Measurements from ENCODE around the gene LMCD1.

LMCD1 gene

DNA sequence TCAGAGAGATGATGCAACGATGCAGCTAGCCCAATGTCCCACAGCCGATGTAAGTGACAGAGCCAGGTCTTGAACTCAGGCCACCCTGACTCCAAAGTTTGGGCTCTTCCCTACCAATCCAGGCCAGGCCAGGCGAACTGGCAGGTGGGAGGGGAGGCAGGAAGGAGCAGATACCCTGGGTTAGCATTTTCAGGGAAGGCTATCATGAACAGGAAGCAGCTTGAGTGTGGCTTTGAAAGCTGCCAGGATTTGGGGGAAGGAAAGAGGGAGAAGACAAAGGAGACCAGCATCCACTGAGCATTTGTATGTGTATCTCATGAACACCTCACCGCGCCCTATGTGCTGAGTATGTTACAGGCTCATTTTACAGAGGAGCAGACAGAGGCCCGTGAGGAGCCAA lies 38.8 kb downstream of the LMCD1 start:
- no peak for DNase-seq

DNA sequence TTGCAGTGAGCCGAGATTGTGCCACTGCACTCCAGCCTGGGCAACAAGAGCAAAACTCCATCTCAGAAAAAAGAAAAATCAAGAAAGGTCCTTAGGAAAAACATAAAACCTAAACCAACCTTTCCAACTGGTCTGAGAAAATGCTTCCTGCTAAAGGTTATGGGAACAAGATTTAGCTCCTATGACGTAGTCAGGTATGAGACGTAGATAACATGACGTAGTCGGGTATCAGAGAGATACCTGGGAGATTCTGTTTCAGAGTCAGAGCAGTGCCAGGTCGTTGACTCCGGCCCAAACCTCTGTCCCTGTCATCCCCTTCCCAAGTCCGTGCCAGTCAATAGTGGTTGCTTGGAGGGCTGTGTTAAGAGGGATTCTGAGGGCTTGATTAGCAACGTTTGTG lies 39.9 kb downstream of the LMCD1 start:
- DNase-seq: no peak

DNA sequence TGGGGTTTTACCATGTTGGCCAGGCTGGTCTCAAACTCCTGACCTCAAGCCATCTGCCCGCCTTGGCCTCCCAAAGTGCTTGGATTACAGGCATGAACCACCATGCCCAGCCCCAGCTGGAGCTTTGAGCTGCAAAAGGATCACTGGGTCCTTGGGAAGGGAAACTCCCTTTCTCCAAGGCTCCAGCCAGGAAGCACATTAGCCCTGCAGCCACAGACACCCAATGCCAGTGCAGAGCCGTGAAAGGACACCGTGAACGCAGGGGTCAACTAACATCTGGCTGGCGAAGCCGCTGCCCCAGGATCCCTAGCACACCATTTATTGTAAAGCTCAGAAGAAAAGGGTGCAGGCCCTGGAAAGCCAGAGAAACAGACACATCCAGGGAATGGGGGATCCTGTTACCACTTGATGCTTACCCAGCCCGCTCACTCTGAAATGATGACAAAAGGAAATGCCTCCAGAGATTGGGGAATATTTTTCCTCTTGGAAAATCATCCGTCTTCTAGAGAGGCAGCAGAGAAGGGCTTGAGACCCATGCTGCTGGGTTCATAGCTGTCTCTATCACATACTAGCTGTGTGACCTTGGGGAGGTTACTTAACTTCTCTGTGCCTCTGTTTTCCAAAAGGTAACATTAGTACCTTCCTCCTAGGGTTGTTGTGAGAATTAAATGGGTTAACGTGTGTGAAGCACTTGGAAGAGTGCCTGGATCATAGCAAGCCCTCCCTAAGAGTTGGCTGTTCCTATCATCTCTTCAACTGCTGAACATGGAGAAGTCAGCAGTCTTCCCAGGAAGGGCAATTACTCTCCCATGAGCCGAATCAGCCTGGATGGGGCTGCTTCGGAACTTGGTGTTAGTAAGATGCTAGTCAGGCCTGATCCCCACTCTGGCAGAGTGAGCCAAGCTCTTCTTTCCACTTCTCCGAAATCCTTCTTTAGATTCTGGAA lies 40.8 kb downstream of the LMCD1 start:
- DNase-seq: no peak

DNA sequence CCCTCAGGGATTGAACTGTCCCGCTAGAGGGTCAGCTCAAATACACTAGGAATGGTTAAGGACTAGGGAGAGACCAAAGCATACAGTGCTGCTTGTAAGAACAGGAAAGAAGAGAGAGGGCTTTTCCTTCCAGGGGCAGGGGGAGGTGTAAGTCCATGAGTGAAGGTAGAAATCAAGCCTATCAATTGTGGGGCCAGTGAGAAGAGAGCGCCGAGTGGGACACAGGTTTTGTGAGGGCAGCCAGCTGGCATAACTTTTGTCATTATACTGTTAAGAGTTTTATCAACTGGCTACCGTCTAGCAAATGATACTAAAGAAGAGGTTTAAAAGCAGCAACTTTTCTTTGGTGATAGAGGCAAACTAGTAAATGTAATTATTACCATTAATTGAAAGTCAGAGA lies 45.0 kb downstream of the LMCD1 start:
- no peak for DNase-seq

DNA sequence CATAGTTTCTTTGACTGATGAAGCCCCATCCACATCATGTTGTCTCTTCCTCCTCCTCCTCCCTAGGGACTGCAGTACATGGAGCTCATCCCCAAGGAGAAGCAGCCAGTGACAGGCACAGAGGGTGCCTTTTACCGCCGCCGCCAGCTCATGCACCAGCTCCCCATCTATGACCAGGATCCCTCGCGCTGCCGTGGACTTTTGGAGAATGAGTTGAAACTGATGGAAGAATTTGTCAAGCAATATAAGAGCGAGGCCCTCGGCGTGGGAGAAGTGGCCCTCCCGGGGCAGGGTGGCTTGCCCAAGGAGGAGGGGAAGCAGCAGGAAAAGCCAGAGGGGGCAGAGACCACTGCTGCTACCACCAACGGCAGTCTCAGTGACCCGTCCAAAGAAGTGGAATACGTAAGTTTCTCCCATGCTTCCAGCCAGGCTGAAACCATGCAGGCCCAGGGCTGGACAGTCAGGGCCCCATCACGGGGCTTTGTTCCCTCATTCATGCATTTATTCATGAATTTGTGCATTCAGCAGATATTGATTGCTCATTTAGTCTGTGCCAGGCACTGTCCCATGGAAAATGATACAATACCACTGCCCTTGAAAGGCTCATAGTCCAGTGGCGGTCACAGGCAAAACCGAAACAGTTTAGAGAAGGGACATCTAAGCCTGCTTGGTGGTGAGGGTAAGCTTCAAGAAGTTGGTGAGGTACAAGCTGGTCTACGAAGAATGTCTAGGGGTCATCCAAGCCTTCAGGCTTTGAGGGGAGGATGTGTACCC lies 47.1 kb downstream of the LMCD1 start:
- no peak for DNase-seq

DNA sequence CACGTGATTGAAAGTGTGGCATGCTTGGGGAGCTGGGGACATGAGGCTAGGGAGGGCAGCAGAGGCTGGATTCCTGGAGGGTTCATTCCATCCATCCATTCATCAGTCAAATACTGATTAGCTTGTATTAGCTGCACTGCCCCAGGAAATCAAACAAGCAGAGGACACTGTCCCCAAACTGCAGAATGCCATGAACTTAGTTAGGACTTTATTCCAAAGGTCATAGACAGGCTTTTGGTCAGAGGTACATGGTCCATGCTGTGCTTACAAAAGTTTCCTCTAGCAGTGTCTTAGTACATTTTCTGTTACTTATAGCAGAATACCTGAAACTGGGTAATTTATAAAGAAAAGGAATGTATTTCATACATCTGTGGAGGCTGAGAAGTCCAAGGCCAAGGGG lies 47.7 kb downstream of the LMCD1 start:
- no peak for DNase-seq

DNA sequence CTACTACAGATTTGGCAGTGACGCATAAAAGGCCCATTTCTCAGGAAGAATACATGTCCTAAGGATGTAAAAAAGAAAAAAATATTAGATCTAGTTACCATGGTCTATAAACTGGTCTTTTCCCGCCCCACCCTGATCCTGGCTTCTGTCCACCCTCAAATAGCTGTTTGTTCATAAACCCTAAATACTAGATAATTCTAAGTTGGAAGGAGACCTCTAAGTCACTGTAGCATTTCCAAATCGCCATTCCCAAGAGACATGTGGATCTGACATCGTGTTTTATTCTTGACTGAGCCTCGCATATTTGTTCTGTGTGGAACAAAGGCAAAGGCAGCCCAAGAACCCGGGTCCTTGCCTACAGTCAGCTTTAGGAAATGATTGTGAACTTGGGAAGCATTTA lies 49.0 kb downstream of the LMCD1 start:
- DNase-seq: no peak

DNA sequence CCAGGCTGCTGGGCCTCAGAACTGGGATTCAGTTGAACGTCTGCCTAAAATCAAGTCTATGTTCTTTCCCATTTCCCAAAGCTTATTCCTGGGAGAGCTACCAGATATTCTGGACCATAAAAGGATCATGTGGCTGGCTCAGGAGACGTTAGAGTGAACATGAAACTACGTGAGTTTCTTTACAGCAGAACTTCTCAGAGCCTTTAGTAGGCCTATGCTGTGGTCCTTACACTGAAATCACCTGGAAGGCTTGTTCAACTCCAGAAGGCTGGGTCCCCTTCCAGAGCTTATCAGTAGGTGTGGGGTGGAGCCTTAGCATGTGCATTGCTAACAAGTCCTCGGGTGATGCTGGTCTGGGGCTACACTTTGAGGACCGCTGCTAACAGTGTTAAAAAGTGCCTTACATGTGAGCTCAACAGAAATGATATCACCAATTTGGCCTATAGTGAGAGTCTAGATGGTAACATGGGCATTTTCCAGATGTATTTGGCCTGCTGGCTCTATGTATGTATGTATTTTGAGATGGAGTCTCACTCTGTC lies 50.7 kb downstream of the LMCD1 start:
- no peak for DNase-seq

DNA sequence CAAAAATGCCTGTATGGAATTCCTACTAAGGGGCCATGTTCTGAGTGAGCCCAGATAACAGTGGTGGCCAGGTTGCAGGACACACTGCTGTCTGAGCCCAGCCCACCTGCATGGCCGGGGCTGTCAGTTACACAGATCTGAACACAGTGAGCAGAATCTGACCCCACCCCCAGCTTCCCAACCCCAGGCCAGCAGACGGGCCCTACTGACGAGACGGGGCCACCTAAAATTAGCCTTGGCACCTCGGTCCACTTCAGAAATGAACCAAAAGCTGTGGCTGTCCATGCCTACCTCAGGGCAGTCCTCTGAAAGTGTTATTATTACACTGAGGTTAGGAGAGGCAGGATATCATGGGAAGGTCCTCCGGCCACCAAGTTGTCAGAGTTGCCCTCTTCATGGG lies 51.8 kb downstream of the LMCD1 start:
- DNase-seq: no peak

DNA sequence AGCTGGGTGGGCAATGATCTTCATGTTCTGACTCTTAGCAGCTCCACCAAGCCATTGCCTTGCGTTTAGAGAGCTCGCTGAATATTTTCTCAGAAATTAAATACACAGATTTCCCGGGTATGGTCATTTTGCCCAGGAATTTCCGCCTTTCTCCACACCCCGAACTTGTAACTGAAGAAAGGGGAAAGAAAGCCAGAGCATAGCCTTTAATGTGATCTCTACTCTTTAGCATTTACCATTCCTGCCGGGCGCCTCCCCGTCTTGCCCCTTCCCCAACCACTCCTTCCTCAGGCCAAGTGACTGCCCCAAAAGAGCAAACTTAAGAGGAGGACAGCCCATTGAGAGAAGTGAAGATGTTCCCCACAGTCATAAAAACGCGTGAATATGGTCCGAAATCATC lies 53.1 kb downstream of the LMCD1 start:
- no peak for DNase-seq

DNA sequence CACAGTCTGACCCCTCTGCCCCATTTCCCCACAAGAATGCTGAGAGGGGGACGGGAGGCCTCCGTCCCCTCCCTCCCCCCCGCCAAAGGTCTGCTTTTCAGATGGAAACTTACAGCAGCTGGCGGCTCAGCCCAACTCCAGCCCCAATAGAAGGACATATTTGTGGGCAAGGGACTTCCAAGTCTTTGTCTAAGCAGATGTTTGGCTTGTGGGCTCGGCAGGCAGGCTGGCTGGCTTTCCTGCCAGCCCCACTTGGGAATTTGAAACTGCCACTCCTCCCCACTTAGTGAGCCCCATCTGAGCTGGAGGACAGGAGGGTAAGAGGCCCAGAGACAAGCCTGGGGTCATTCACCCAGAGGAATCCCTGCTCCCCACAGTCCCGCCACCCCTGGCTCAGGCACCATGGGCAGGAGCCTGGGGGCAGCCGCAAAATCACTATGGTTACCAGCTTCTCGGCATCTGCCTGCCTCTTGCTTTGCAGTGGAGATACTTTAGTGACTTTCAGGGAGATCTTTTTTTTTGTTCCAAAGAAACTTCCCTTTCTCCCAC lies 53.6 kb downstream of the LMCD1 start:
- no peak for DNase-seq

DNA sequence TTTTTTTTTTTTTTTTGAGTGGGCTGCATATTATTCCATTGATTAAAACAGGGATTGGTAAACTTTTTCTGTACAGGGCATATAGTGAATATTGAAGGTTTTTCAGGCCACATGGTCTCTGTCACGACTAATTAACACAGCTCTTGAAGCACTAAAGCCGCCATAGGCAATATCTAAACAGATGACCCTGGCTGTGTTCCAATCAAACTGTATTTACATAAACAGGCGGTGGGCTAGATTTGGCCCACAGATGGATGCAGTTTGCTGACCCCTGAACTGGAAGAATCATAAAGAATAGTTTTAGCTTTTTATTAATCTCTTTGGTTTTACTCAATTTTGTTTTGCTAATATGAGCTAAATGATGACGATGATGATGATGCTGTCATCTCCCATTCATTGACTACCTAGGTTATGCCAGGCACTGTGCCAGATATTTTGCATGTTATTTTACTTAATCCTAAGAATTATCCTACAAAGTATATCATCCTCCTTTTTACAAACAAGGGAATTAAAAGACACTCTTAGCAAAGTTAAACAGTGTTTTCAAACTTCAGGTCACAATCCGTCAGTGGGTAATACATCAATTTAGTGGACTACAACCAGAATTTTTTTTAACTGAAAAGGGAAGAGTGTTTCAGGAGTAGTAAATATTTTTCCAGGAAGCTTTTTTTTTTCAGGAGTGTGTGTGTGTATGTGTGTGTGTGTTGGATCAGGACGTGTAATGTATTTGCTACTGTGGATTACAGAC lies 54.3 kb downstream of the LMCD1 start:
- DNase-seq: no peak

DNA sequence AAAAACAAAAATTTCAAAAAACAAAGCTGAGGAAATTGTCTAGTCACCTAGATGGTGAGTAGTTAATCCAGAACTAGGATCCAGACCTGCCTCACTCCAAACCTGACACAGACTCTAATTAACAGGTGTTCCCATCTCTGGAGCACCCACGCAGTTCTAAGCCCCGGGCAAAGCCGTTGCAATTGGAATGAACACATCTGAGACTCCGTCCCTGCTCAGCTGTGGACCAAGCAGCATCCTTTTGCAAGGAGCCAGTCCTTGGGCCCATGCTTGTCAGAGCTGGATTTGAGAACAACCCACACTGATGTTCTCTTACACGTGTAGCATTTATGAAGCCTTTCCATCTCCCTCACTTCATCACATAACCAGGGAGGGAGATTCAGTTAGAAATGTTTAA lies 54.8 kb downstream of the LMCD1 start:
- no peak for DNase-seq

DNA sequence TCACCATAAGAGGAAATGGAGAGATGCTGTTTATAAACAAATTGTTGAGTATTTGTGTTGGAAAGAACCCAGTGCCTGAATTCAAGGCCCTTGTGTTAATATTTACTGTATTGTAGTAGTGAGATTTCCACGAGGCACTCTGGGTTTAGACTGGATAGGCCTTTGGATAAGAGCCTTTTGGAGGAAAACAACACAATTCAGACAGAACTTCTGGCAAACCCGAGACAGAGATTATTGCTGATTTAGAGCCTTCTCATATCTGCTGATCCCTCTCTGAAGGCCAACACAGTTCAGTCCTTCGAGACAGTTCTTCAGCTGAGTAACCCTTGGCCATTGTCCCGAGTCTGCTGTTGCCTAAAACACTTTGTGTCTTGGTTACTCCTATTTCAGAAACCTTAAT lies 55.7 kb downstream of the LMCD1 start:
- DNase-seq: no peak

DNA sequence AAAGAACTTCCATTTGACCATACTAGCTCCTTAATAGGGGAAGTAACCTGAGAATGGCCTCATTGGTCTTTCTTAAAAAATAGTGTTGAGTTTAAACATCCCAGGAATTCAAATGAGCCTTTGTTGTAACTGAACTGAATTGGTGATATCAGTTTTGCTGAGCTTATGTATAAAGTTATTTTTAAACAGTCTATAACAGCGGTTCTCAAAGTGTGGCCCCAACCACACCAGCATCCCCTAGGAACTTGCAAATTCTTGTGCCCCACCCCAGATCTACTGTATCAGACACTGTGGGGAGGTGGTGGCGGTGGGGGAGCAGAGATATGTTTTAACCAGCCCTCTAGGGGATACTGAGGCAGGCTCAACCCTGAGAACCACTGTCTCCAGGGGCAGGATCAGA lies 57.0 kb downstream of the LMCD1 start:
- no peak for DNase-seq

DNA sequence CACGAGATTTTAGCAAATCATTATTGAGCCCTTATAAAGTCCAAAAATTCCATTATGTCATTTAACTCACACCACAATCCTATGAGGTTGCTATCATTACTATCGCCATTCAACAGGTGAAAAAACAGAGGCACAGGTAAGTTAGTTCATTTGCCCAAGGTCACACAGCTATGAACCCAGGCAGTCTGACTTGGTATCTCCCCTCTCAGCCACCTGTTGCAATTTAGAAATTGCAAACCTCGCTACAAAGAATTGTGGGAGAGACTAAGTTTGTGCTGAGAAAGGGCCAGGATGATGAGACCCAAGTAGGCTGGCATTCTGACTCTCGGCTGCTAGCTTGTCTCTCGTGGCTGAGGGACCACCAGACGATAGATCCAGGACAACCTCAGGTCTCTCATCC lies 57.7 kb downstream of the LMCD1 start:
- DNase-seq: no peak

DNA sequence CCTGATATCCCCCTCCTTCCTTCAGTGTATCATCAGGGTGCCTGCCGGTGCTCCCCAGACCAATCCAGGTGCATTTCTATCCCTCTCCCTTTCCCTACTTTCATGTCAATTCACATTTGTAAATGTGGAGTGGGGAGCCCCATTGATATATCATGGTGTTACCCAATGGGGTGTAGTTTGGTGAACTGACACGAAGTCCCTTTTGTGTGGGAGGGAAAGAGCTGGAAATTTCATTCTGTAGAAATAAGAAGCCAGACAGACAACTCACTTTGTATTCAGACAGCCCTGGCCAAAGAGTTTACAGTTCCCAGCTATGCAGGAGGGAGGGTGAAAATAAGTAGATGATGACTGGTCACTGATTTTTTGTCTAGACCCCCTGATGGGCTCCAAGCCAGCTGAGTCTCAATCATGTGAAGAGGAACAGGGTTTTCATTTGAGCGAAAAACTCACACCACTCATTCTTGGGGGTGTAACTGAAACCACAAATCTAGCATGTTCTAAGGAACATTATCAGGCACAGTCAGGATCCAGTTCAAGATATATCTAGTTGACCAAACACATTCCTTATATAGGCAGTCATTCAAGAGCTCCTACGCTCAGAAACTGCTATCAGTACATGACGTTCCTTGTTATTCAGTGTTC lies 58.9 kb downstream of the LMCD1 start:
- no peak for DNase-seq

DNA sequence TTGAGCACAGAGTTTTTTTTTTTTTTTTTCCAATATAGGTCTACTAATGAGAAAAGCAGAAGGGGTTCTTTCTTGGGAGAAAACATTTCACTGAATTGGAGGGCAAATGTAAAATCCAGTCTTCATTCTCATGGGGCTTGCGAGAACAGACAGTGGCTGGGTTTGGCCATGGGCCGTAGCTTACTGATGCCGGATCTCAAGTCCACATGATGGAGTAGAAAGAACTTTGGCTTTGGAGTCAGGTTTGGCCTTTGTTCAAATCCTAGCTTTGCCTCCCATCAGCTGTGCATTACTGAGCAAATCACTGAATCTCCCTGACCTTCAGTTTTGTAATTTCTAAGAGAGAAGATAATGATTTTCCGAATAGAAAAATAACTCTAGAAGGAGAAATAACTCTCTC lies 59.7 kb downstream of the LMCD1 start:
- DNase-seq: no peak

DNA sequence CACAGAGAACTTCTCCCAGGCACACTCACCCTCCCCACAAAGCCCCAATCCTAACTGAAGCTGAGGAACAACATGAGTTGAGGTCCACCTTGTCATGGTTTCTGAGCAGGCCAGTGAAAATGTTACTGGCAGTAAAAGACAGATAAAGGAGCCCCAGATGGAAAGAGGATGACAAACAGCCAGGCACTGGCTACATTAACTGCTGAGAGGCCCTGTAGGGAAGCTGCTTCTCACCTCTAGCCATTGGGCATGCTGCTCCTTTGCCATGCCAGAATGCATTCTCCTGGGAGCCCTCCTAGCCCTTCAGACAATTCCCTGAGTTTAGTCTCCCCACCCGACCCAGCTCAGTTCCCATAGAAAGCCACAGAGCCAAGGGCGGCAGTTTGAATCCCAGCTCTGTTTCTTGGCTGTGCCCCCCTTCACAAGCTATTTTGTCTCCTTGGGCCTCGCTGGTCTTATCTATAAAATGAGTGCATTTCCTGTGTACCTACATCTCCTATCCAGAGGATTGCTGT lies 60.5 kb downstream of the LMCD1 start:
- DNase-seq: no peak

DNA sequence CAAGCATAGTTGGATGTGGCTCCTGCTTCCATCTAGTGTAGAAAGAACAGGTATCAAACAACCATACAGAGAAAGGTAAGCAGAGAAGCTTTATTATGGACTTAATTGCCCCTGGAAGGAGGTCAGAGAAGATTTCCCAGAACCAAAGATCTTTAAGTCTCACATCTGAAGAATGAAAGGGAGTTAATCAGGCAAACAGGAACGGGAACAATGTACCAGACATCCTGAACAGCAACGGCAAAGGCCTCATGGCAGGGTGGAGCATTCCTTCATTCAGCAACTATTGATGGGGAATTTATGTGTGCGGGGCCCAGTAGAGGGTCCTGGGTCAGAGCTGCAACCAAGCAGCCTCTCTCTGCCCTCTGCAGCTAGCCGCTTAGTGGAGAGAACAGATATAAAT lies 61.5 kb downstream of the LMCD1 start:
- DNase-seq: no peak

DNA sequence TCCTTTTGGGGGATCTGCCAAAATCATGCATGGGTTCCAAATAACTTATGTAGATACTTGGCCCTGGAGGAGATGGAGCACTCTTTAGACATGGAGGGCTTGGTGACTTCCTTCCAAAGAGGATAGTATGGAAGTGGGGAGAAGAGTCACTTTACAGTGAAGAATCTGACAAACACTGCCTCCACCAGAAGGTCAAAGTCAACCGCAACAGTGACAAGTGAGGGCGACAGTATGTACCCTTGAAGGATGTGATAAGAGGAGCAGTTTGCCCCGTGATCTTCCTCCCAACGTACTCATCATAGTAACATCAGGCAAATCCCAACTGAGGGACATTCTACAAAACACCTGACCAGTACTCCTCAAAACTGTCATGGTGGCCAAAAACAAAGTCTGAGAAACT lies 62.0 kb downstream of the LMCD1 start:
- no peak for DNase-seq

DNA sequence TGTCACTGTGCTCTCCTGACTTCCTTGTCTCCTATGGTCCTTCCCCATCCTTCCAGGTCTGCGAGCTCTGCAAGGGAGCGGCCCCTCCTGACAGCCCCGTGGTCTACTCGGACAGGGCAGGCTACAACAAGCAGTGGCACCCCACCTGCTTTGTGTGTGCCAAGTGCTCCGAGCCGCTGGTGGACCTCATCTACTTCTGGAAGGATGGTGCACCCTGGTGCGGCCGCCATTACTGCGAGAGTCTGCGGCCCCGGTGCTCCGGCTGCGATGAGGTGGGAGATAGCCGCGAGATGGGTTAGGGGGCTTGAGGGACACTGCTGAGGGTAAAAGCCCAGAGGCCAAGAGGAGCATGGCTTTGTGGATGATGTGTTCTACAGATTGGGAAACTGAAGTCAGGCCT lies 63.8 kb downstream of the LMCD1 start:
- no peak for DNase-seq
